C4-2B (cell line): ENCODE results near the gene ACTR6.

Experiments
- H3K27ac ChIP-seq: fragments of 450-650 bp; 2 replicates; pipeline ENCODE4 v1.5.1; 2017
- CTCF ChIP-seq: fragments of 450-650 bp; conservative IDR thresholded peaks from 2 replicates; pipeline ENCODE4 v1.5.1; 2017; ENCODE audit warnings: mild to moderate bottlenecking
- ZFX ChIP-seq: fragments of 450-650 bp; IDR thresholded peaks from 2 replicates; pipeline ENCODE4 v1.6.1; 2017

Gene ACTR6

GRCh38 chr12:100159391-100160104, 41.1 kb upstream of the ACTR6 start:
- TF ChIP-seq CTCF (no peak), ZFX (no peak)
- H3K27ac ChIP-seq, result no peak overlapping the region

- peak overlapping the region; percentile 39; the same call in 1 of the 2 replicates for H3K27ac ChIP-seq
- TF ChIP-seq ZFX, result no peak
- peak; percentile 36 for TF ChIP-seq CTCF
These were observed 37.0 kb upstream of the ACTR6 start for GRCh38 chr12:100163416-100164152.

GRCh38 chr12:100164153-100164704, 36.4 kb upstream of the ACTR6 start:
- H3K27ac ChIP-seq, result peak overlapping the region; percentile 39
- TF ChIP-seq CTCF, result no peak
- TF ChIP-seq ZFX, result no peak

- no peak overlapping the region for H3K27ac ChIP-seq
- no peak for TF ChIP-seq CTCF
- TF ChIP-seq ZFX, result no peak
These were observed 35.3 kb upstream of the ACTR6 start for GRCh38 chr12:100165356-100165755.

- no peak overlapping the region for H3K27ac ChIP-seq
- TF ChIP-seq ZFX, result no peak
- TF ChIP-seq CTCF, result no peak
These were observed 34.4 kb upstream of the ACTR6 start for GRCh38 chr12:100166232-100166631.

GRCh38 chr12:100168562-100168961, 32.1 kb upstream of the ACTR6 start:
- no peak for TF ChIP-seq ZFX
- TF ChIP-seq CTCF, result no peak
- H3K27ac ChIP-seq, result no peak overlapping the region

- TF ChIP-seq ZFX (no peak), CTCF (no peak)
- no peak overlapping the region for H3K27ac ChIP-seq
These were observed 31.3 kb upstream of the ACTR6 start for GRCh38 chr12:100169345-100169744.
